NK-92 (cell line): Measurements from ENCODE around the gene ADAMTS2.

Source experiments
- DNase-seq: peaks from one replicate; lab custom pipeline; 2025; ENCODE audit not compliant: unreplicated experiment; lab: John Stamatoyannopoulos, UW

The ADAMTS2 gene

GRCh38 chr5:179237770-179238627, 107.3 kb downstream of the ADAMTS2 start:
- DNase-seq: no peak

- no peak for DNase-seq
Measured at GRCh38 chr5:179235416-179236400, 109.6 kb downstream of the ADAMTS2 start.

DNA sequence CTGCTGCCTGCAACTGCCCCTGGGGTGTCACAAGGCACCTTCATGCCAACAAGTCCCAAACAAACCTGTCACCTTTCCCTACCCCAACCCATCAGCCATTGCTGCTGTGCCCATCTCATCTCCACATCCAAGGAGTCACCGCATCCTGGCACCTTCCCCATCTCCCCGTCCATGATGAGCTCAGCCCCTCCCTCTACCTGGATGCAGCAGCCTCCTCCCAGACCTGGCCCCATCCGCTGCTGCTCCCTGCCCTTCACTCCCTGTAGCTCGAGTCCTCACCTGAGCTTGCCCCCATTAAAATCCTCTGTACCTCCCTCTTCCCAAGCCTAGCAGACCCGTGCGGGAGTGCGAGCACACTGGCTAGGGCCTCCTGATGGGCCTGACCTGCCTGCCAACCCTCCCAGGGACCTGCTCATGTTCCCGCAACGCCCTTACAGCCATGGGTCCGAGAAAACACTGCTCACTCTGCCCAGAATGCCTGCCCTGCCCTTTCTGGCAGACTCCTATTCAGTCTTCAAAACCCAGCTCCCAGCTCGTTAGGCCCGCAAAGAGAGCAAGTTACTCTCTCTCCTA, 110.6 kb downstream of the ADAMTS2 start:
- DNase-seq: no peak

DNA sequence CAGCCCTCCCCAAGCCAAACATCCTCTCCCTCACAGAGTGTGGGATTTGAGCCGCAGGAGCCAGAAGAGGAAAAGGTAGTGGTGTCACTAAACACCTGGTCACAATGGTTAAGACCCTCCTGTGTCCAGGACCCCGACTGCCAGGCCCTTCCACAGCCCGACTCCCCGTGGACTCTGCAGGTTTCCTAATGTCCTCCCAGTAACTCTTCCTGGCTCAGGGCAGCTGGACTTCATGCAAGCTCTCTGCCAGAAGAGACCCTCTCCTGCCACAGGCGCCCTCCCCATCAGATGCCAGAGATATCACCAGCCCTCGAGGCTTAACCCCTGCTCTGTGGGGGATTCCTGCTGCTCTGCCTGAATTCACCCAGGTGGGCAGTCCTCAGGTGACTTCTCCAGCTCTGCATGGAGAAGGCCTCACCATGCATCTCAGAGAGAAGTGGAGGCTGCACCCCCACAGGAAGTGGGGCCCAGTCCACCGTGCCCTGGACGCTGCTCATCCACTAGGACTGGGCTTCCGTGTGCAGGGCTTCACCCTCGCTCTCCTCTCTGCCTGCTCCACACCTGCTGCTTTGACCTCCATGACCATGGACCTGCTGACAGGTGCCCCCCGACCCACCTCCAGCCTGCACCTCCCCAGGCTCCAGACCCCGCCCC, 111.2 kb downstream of the ADAMTS2 start:
- DNase-seq: no peak

GRCh38 chr5:179232091-179232735, 113.0 kb downstream of the ADAMTS2 start:
- no peak for DNase-seq

GRCh38 chr5:179231309-179231708, 114.0 kb downstream of the ADAMTS2 start:
- no peak for DNase-seq

DNA sequence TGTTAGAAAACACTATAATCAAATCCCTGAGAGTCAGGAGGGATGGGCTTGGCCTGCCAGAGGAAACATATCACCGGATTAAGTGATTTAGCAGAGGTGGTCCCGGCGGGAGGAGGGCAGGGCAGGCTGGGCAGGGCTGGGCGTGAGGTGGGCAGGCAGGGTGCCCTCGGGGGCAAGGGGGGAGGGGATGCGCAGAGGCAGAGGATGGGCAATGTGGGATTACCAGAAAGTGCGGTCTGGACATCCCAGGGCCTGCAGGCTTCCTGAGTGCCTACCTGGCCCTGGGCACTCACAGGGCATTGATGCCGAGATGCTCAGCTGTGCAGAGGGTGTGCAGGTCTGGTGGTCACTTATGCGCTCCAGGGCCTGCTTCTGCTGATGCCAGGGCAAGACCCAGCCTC, 115.2 kb downstream of the ADAMTS2 start:
- no peak for DNase-seq

- DNase-seq: no peak
Measured at GRCh38 chr5:179229331-179229831, 115.9 kb downstream of the ADAMTS2 start.

DNA sequence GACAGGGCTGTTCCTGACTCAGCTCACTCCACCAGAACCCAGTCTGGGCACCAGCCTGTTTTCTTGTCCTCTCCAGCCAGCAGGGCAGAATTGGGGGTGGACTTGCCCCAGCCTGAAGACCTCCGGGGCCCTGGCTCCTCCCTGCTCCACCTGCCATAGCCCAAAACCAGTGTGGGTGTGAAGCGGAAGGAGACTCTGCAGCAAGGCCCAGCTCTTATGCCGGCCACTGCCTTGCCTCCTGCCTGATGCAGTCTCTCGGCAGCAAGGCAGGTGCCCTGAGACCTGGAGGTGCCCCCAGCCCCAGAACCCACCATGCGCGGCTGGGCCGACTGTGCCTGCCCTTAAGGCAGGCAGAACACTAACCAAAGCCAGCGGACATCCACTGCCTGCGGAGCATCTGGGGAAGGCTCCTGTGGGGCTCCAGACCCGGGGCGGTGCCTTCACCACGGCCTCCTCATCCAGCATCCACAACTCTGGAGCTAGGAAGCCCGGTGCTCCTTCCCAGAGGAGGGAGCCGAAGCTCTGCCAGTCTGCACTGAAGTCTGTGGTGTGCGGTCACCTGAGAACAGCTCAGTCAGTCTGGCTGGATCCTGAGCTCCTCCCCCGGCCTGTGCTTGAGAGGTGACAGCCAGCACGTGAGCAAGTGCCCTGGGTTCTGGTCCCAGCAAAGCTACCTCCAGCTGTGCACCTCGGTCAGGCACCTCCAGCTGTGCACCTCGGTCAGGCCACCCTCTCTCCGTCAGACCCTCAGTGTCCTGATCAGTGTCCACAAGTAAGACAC, 116.7 kb downstream of the ADAMTS2 start:
- DNase-seq: no peak

- no peak for DNase-seq
Measured at GRCh38 chr5:179227580-179228311, 117.5 kb downstream of the ADAMTS2 start.

DNA sequence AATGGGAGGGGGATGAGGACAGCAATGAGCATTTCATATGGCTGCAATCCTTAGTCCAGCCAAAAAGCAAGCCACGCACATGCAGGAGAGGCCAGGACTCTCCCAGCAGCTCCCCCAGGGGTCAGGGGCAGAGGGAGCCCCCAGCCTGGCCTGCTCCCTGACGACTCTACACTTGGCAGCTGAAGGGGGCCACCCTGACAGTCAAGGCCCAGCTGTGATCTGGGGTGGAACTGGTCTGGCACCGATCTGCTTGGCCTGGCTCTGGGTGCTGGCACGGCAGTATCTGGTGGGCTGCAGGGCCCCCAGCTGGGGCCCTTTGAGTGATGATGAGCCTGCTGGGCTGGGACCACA, 118.1 kb downstream of the ADAMTS2 start:
- DNase-seq: no peak

DNA sequence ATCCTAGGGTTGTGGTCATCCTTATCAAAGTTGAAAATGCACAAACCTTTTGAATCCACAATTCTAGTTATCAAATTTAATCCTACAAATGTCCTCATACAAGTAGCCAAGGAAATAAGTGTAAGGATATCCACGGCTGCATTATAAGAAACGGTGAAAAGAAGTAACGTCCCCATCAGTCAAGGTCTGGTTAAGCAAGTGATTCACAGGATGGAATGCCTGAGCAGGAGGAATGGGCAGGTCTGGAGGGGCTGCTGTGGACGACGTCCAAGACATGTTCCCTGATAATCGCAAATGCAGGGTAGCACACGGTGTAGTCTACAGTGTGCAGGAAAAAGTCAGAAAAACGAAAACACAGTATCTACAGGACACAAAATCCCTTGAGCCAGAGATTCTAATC, 118.6 kb downstream of the ADAMTS2 start:
- DNase-seq: no peak

DNA sequence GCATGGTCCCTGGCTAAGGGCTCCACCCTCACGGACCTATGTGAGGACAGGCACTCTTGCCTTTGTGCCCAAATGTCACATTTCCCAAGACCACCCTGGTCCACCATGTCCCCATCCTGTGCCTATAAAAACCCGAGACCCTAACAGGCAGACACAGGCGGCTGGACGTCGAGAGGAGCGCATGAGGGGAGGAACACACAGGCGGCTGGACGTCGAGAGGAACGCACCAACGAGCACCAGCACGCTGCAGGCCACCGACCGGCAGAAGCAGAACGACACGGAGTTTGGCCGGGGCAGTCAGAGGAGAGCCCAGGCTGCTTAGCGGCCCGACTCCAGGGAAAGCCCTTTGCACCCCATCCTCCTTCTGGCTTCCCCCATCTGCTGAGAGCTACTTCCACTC, 119.9 kb downstream of the ADAMTS2 start:
- no peak for DNase-seq

GRCh38 chr5:179224741-179225140, 120.5 kb downstream of the ADAMTS2 start:
- DNase-seq: no peak

- DNase-seq: no peak
Measured at GRCh38 chr5:179223961-179224360, 121.3 kb downstream of the ADAMTS2 start.

DNA sequence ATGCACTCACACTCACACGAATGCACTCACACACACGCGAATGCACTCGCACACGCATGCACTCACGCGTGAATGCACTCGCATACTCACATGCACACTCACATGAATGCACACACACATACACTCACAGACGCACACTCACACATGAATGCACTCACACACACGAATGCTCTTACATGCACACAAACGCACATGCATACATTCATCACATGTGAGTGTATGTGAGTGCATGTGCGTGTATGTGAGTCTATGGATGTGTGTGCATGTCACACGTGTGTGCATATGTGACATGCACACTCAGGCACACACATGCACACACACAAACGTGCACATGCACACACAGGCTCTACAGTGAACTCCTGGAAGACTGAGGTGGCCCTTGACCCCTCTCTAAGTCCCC, 121.7 kb downstream of the ADAMTS2 start:
- no peak for DNase-seq

- DNase-seq: no peak
Measured at GRCh38 chr5:179222246-179223017, 122.8 kb downstream of the ADAMTS2 start.

GRCh38 chr5:179221877-179222220, 123.4 kb downstream of the ADAMTS2 start:
- DNase-seq: no peak
